Measurements from ENCODE around the gene DUSP18. TPM values are rescaled to one million over a fixed set of nuclear protein-coding genes. Genes with fewer than 3 reads are reported as not detected.

Gene DUSP18
- total and polyA plus RNA-seq, 2 of the 4 experiments (the other 2 are of a cell fraction) = 14.9 TPM

- H2BK5ac ChIP-seq (ENCODE audit: low read depth, low read length, poor library complexity, severe bottlenecking) = no peak overlapping the region
- H3K9me1 ChIP-seq (ENCODE audit: insufficient read depth, low read length) = peaks cover 8% of the 10 kb centered on the region
- H3K4me2 ChIP-seq (ENCODE audit: low read depth, low read length) = no peak overlapping the region
- ChIA-PET CTCF (interaction anchor here (0.5 to 0.7 kb wide), 2 partner anchors 7 to 16 kb away, joined by 4 to 5 read pairs; no protein-coding TSS in a partner anchor), POLR2A (ENCODE audit: unreplicated experiment) (no interaction called here)
- peaks cover 6% of the 10 kb centered on the region; the same call in 1 of the 2 replicates for H3K4me1 ChIP-seq (ENCODE audit: control insufficient read depth, insufficient read depth, low read length)
- H2BK15ac ChIP-seq (ENCODE audit: low read depth, low read length) = no peak overlapping the region
- no peak overlapping the region for H4K8ac ChIP-seq (ENCODE audit: low read depth in 2 of 2, low read length in 2 of 2)
- DNase-seq (no peak), ATAC-seq (ENCODE audit: low read depth) (no peak)
- no peak overlapping the region for H3K4me3 ChIP-seq (ENCODE audit: insufficient read depth, low read depth, low read length)
- H3K18ac ChIP-seq (ENCODE audit: low read depth, low read length) = no peak overlapping the region
- H2BK20ac ChIP-seq (ENCODE audit: low read depth, low read length) = no peak overlapping the region
- no peaks in the 10 kb centered on the region for H3K9me3 ChIP-seq (ENCODE audit: control insufficient read depth, insufficient read depth, low read length)
- WGBS, 2 experiments (ENCODE audit: extremely low coverage in 2 of 2, insufficient read length in 1 of 2) = 50% methylated on average over 2 of the region's 8 CpGs; no CpG with 5 or more reads in 1 of the 2 experiments
- H2AFZ ChIP-seq (replicated peaks; ENCODE audit: low read length, poor library complexity) = no peak overlapping the region
- BruUV-seq (replicated peaks) = no TSS peak
- no peaks in the 10 kb centered on the region for H3K27me3 ChIP-seq (ENCODE audit: control insufficient read depth, insufficient read depth, low read length)
- dilution Hi-C loops (cut with HindIII; ENCODE audit: low sequenced_read_pairs, unreplicated experiment) (no loop called here), in situ Hi-C loops (cut with MboI; ENCODE audit: low sequenced_read_pairs) (loop anchor here (10.0 kb wide), 1 partner anchor 292 kb away; no protein-coding TSS in a partner anchor), intact Hi-C loops (cut with micrococcal nuclease) (no loop called here)
- H3K4ac ChIP-seq (ENCODE audit: low read depth, low read length) = no peak overlapping the region
- no peak overlapping the region for H3K56ac ChIP-seq (ENCODE audit: extremely low read depth, insufficient read depth, low read length)
- no peak overlapping the region for H2BK120ac ChIP-seq (ENCODE audit: low read depth, low read length)
- H3K36me3 ChIP-seq (ENCODE audit: control insufficient read depth, insufficient read depth, low read length) = no peaks in the 10 kb centered on the region
- TF ChIP-seq POLR2A (IDR thresholded peaks at IDR 0.05; ENCODE audit: low read depth, low read length) (no peak), MAFK (IDR thresholded peaks at IDR 0.05; ENCODE audit: low read depth, low read length) (no peak), MXI1 (IDR thresholded peaks at IDR 0.05; ENCODE audit: borderline replicate concordance, low read depth, low read length) (no peak), CHD1 (IDR thresholded peaks at IDR 0.05; ENCODE audit: low read depth, low read length) (no peak), ELK1 (IDR thresholded peaks at IDR 0.05; ENCODE audit: borderline replicate concordance, low read depth, low read length) (no peak), CEBPB (IDR thresholded peaks at IDR 0.05; ENCODE audit: low read depth, low read length) (no peak), FOS (IDR thresholded peaks at IDR 0.05; ENCODE audit: low read depth, low read length) (no peak), RAD21 (IDR thresholded peaks at IDR 0.05; ENCODE audit: low read length) (no peak), NFE2L2 (IDR thresholded peaks at IDR 0.05; ENCODE audit: low read depth, low read length) (no peak), USF2 (IDR thresholded peaks at IDR 0.05; ENCODE audit: low read depth, low read length) (no peak), RFX5 (IDR thresholded peaks at IDR 0.05; ENCODE audit: low read depth, low read length) (no peak), RCOR1 (IDR thresholded peaks at IDR 0.05; ENCODE audit: insufficient replicate concordance, low read length) (no peak), MAZ (IDR thresholded peaks at IDR 0.05; ENCODE audit: borderline replicate concordance, low read depth, low read length) (no peak)
- H3K79me1 ChIP-seq (ENCODE audit: low read depth in 1 of 2, low read length in 2 of 2) = no peaks in the 10 kb centered on the region
- no peak overlapping the region for H3K27ac ChIP-seq (ENCODE audit: insufficient read depth, low read length)
- H4K91ac ChIP-seq (ENCODE audit: insufficient read depth, low read depth, low read length) = no peak overlapping the region
- no peak overlapping the region for H4K5ac ChIP-seq (ENCODE audit: low read depth, low read length)
- no peak overlapping the region for H3K23ac ChIP-seq (ENCODE audit: low read depth, low read length)
- no peaks in the 10 kb centered on the region for H4K20me1 ChIP-seq (ENCODE audit: insufficient read depth, low read length)
- H2AK5ac ChIP-seq (ENCODE audit: low read depth, low read length) = no peak overlapping the region
- no peak overlapping the region for H3K14ac ChIP-seq (replicated peaks; ENCODE audit: low read depth, low read length)
- no peak overlapping the region for H2AK9ac ChIP-seq (replicated peaks; ENCODE audit: low read depth, low read length, poor library complexity)
- H3K9ac ChIP-seq (ENCODE audit: low read depth, low read length) = no peak overlapping the region
Measured at GRCh38 chr22:30612789-30613188, 54.9 kb downstream of the DUSP18 start.
